SK-N-SH treated with all-trans-retinoic acid at 6 μM for 48 hours (cell line): ENCODE data around the gene ANKS6.

ENCODE experiments used
- ATAC-seq: fragments of 200-7000 bp; cut with Tn5 transposase; 3 replicates; pipeline ENCODE4 v1.9.1; 2020; ENCODE audit warnings: mild to moderate bottlenecking, moderate library complexity
- ARNTL ChIP-seq: fragments of 450-650 bp; formaldehyde crosslinking; IDR thresholded peaks from 2 replicates; pipeline ENCODE4 v1.5.0; 2020; ENCODE audit warnings: low read depth, mild to moderate bottlenecking, moderate library complexity, borderline replicate concordance
- CREB5 ChIP-seq: fragments of 250-450 bp; sonication (Bioruptor Pico); IDR thresholded peaks from 2 replicates; pipeline ENCODE4 v1.5.1; 2020; ENCODE audit warnings: low read depth, mild to moderate bottlenecking, moderate library complexity
- CSDC2 ChIP-seq: fragments of 250-450 bp; sonication (Bioruptor Pico); IDR thresholded peaks from 2 replicates; pipeline ENCODE4 v1.5.0; 2020; ENCODE audit warnings: mild to moderate bottlenecking, moderate library complexity
- ESRRG ChIP-seq: fragments of 250-450 bp; sonication (Bioruptor Pico); IDR thresholded peaks from 2 replicates; pipeline ENCODE4 v1.6.1; 2021; ENCODE audit warnings: mild to moderate bottlenecking
- OSR1 ChIP-seq: fragments of 250-450 bp; sonication (Bioruptor Pico); IDR thresholded peaks from 2 replicates; pipeline ENCODE4 v1.8.0; 2022; ENCODE audit warnings: moderate library complexity, mild to moderate bottlenecking, inconsistent platforms
- PATZ1 ChIP-seq: fragments of 250-450 bp; sonication (Bioruptor Pico); IDR thresholded peaks from 2 replicates; pipeline ENCODE4 v1.8.0; 2020; ENCODE audit warnings: mild to moderate bottlenecking, moderate library complexity, borderline replicate concordance
- PPARA ChIP-seq: fragments of 250-450 bp; sonication (Bioruptor Pico); IDR thresholded peaks from 2 replicates; pipeline ENCODE4 v1.5.0; 2020; ENCODE audit warnings: mild to moderate bottlenecking, borderline replicate concordance
- SNAI2 ChIP-seq: fragments of 250-450 bp; sonication (Bioruptor Pico); IDR thresholded peaks from 2 replicates; pipeline ENCODE4 v1.5.0; 2020; ENCODE audit warnings: mild to moderate bottlenecking, moderate library complexity
- TCF4 ChIP-seq: fragments of 250-450 bp; sonication (Bioruptor Pico); IDR thresholded peaks from 2 replicates; pipeline ENCODE4 v1.8.0; 2021; ENCODE audit warnings: mild to moderate bottlenecking, moderate library complexity, borderline replicate concordance
- TOX ChIP-seq: fragments of 250-450 bp; sonication (Bioruptor Pico); IDR thresholded peaks from 2 replicates; pipeline ENCODE4 v1.8.0; 2021; ENCODE audit warnings: mild to moderate bottlenecking, moderate library complexity, borderline replicate concordance
- ZFP3 ChIP-seq: fragments of 250-450 bp; sonication (Bioruptor Pico); IDR thresholded peaks from 2 replicates; pipeline ENCODE4 v1.5.0; 2020; ENCODE audit warnings: mild to moderate bottlenecking, moderate library complexity
- ZNF70 ChIP-seq: fragments of 450-650 bp; formaldehyde crosslinking; IDR thresholded peaks from 2 replicates; pipeline ENCODE4 v1.5.0; 2020; ENCODE audit warnings: mild to moderate bottlenecking, moderate library complexity
- TF ChIP-seq, protein P1 (sequence below): fragments of 250-450 bp; sonication (Bioruptor Pico); IDR thresholded peaks from 2 replicates; pipeline ENCODE4 v1.5.0; 2020; ENCODE audit warnings: mild to moderate bottlenecking, moderate library complexity

ANKS6 gene

DNA sequence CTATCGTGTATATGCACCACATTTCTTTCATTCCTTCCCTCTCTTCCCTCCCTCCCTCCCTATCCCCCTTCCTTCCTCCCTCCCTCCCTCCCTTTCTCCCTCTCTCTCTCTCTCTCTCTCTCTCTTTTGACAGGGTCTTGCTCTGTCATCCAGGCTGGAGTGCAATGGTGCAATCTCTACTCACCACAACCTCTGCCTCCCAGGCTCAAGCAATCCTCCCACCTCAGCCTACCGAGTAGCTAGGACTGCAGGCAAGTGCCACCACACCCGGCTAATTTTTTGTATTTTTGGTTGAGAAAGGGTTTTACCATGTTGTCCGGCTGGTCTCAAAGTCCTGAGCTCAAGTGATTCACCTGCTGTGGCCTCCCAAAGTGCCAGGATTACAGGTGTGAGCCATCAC is 1.1 kb upstream of the ANKS6 start:
- TF ChIP-seq ZNF70 (no peak), PPARA (no peak), CSDC2 (CRISPR knock-in tag) (no peak), ESRRG (no peak)

GRCh38 chr9:98795970-98796363 is 388 bp downstream of the ANKS6 start:
- TF ChIP-seq CSDC2 (CRISPR knock-in tag) (no peak), ARNTL (CRISPR knock-in tag) (no peak), OSR1 (no peak), CREB5 (no peak), SNAI2 (no peak)
- peak; percentile 28 for ATAC-seq

More for the DNA sequence above, 1.1 kb upstream of the ANKS6 start:
- no peak for ATAC-seq

- TF ChIP-seq OSR1: no peak
- TF ChIP-seq, all 23 proteins: peak for 0
- ATAC-seq: no peak
These were observed 930 bp downstream of the ANKS6 start for GRCh38 chr9:98795295-98795955.

GRCh38 chr9:98794802-98795201 is 1.6 kb downstream of the ANKS6 start:
- TF ChIP-seq TCF4 (CRISPR knock-in tag) (no peak), ESRRG (no peak), PPARA (no peak), PATZ1 (CRISPR knock-in tag) (no peak), TOX (no peak)
- TF ChIP-seq, protein P1, sequence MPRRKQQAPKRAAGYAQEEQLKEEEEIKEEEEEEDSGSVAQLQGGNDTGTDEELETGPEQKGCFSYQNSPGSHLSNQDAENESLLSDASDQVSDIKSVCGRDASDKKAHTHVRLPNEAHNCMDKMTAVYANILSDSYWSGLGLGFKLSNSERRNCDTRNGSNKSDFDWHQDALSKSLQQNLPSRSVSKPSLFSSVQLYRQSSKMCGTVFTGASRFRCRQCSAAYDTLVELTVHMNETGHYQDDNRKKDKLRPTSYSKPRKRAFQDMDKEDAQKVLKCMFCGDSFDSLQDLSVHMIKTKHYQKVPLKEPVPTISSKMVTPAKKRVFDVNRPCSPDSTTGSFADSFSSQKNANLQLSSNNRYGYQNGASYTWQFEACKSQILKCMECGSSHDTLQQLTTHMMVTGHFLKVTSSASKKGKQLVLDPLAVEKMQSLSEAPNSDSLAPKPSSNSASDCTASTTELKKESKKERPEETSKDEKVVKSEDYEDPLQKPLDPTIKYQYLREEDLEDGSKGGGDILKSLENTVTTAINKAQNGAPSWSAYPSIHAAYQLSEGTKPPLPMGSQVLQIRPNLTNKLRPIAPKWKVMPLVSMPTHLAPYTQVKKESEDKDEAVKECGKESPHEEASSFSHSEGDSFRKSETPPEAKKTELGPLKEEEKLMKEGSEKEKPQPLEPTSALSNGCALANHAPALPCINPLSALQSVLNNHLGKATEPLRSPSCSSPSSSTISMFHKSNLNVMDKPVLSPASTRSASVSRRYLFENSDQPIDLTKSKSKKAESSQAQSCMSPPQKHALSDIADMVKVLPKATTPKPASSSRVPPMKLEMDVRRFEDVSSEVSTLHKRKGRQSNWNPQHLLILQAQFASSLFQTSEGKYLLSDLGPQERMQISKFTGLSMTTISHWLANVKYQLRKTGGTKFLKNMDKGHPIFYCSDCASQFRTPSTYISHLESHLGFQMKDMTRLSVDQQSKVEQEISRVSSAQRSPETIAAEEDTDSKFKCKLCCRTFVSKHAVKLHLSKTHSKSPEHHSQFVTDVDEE (CRISPR knock-in tag): no peak
- TF ChIP-seq, all 23 proteins: peak for 0
- ATAC-seq: no peak

- ATAC-seq: no peak
These were observed 3.3 kb downstream of the ANKS6 start for GRCh38 chr9:98793031-98793430.

DNA sequence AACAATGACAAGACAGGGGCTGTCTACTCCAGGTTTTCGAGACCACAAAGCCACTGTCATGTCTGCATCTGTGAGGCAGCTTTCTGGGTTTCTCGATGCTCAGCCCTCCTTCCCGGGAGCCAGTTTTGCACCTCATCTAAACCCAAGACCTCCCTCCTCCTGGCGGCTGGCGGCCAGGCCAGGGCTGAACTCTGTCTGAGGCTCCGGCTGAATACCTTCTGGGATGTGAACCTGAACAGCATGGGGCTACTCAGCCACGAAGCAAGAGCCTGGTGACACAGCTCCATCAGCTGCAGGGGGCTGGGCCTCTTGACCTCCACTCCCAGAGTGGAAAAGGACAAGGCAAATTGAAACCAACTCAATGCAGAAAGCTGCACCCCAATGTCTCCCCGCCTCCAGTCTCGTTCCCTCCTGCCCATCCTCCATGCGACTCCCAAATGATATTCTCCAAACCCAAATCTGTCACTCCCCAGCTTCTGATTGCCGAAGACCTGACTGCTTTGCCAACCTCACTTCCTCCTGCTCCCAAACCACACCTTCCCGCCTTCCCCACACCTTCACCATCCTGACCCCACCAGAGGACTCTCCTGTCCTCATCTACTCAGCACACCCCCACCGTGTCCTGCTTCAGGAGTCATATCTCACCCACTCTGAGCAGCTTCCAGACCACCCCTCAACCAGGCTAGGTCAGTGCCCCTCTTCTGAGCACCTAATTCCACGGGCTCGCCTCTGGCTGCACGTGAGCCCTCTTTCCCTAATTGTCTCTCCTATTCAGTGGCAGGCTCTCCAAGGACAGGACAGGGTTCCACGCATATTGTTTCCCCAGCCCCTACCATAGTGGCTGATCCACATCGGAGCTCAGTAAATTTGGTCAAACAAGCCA is 4.5 kb downstream of the ANKS6 start:
- TF ChIP-seq CSDC2 (CRISPR knock-in tag) (no peak), TCF4 (CRISPR knock-in tag) (no peak), OSR1 (no peak)
- ATAC-seq: no peak

More at GRCh38 chr9:98793031-98793430, 3.3 kb downstream of the ANKS6 start:
- no peak for TF ChIP-seq ZFP3 (CRISPR knock-in tag)

GRCh38 chr9:98790842-98791607 is 5.3 kb downstream of the ANKS6 start:
- peak; percentile 96 for ATAC-seq
- no peak for TF ChIP-seq PPARA
- peak; percentile 82; the same call in 1 of the 2 replicates for TF ChIP-seq PATZ1 (CRISPR knock-in tag)
